Hepatocyte (in vitro differentiated cells): Measurements from ENCODE around the gene ARHGEF37. TPM values are rescaled to one million over a fixed set of nuclear protein-coding genes. Genes with fewer than 3 reads are reported as not detected.

ENCODE experiments used
- DNase-seq: peaks from one replicate; pipeline ENCODE4 v3.0.0-alpha.2; 2016; ENCODE audit warnings: low spot score
- H2AFZ ChIP-seq: fragments of 200-600 bp; sonication (generic); 2 replicates; pipeline ENCODE4 v1.6.0; 2016; ENCODE audit warnings: antibody characterized with exemption, mild to moderate bottlenecking
- H3K27ac ChIP-seq: fragments of 200-600 bp; sonication (generic); 2 replicates; pipeline ENCODE4 v1.5.1; 2016; ENCODE audit warnings: mild to moderate bottlenecking
- H3K27me3 ChIP-seq: fragments of 200-600 bp; sonication (generic); 2 replicates; pipeline ENCODE4 v1.6.1; 2016
- H3K36me3 ChIP-seq: fragments of 200-600 bp; sonication (generic); replicated peaks from 2 replicates; pipeline ENCODE4 v1.5.1; 2016; ENCODE audit warnings: low read depth; ENCODE audit not compliant: insufficient read depth
- H3K4me1 ChIP-seq: fragments of 200-600 bp; sonication (generic); 2 replicates; pipeline ENCODE4 v1.5.1; 2016; ENCODE audit warnings: mild to moderate bottlenecking, moderate library complexity; ENCODE audit not compliant: insufficient read depth
- H3K4me2 ChIP-seq: fragments of 200-600 bp; sonication (generic); 2 replicates; pipeline ENCODE4 v1.6.0; 2016
- H3K4me3 ChIP-seq: fragments of 200-600 bp; sonication (generic); 2 replicates; pipeline ENCODE4 v1.5.1; 2016; ENCODE audit warnings: mild to moderate bottlenecking
- H3K79me2 ChIP-seq: fragments of 200-600 bp; sonication (generic); 2 replicates; pipeline ENCODE4 v1.6.0; 2017; ENCODE audit warnings: mild to moderate bottlenecking
- H3K9me2 ChIP-seq: fragments of 200-600 bp; sonication (generic); replicated peaks from 2 replicates; pipeline ENCODE4 v1.6.0; 2017; ENCODE audit warnings: mild to moderate bottlenecking; ENCODE audit not compliant: insufficient read depth
- H3K9me3 ChIP-seq: fragments of 200-600 bp; sonication (generic); 2 replicates; pipeline ENCODE4 v1.5.1; 2016; ENCODE audit warnings: low read depth, mild to moderate bottlenecking
- H4K20me1 ChIP-seq: fragments of 200-600 bp; sonication (generic); 2 replicates; pipeline ENCODE4 v1.6.0; 2016; ENCODE audit warnings: mild to moderate bottlenecking; ENCODE audit not compliant: insufficient read depth, poor library complexity, severe bottlenecking
- CTCF ChIP-seq: fragments of 200-600 bp; sonication (generic); IDR thresholded peaks from 2 replicates; pipeline ENCODE4 v1.5.1; 2016; ENCODE audit warnings: antibody characterized with exemption, mild to moderate bottlenecking; ENCODE audit not compliant: poor library complexity
- EZH2 ChIP-seq: fragments of 200-600 bp; sonication (generic); IDR thresholded peaks from 2 replicates; pipeline ENCODE4 v1.6.1; 2016; ENCODE audit warnings: antibody characterized with exemption, mild to moderate bottlenecking, borderline replicate concordance
- EZH2phosphoT487 ChIP-seq: fragments of 200-600 bp; sonication (generic); IDR thresholded peaks from one replicate; pipeline ENCODE4 v1.6.1; 2018; ENCODE audit warnings: antibody characterized with exemption, mild to moderate bottlenecking, low read depth, moderate library complexity; ENCODE audit not compliant: unreplicated experiment, severe bottlenecking
- WGBS: methylation state at CpG from one replicate; pipeline ENCODE4 v1.1.6; 2016; ENCODE audit warnings: low lambda C conversion rate; ENCODE audit errors: missing lambda C conversion rate; 5-methylcytosine and 5-hydroxymethylcytosine counted together
- polyA plus RNA-seq: library from polyadenylated mRNA; unstranded; fragments of >200 nt; fragmentation: Nextera tagmentation; extraction: Ambion mirVana; gene quantifications from 2 replicates; pipeline ENCODE4 v1.2.1, GENCODE V29; 2016
- total RNA-seq: library from RNA; depleted of rRNA; stranded (reverse); fragments of >200 nt; gene quantifications from 2 replicates; pipeline ENCODE4 v1.2.3, GENCODE V29; 2014

The ARHGEF37 gene
- total and polyA plus RNA-seq, 2 experiments from 2014 or later = 2.3 to 2.9 TPM

GRCh38 chr5:149658299-149658698 lies 77.0 kb downstream of the ARHGEF37 start:
- no peak overlapping the region for H3K4me3 ChIP-seq
- no peak for DNase-seq
- no peak overlapping the region for H3K4me2 ChIP-seq
- no peaks in the 10 kb centered on the region for H3K79me2 ChIP-seq
- H3K27ac ChIP-seq = no peak overlapping the region
- H3K9me2 ChIP-seq = no peaks in the 10 kb centered on the region
- TF ChIP-seq CTCF = no peak
- TF ChIP-seq EZH2 = no peak
- TF ChIP-seq EZH2phosphoT487 = no peak
- H3K9me3 ChIP-seq = no peaks in the 10 kb centered on the region
- H4K20me1 ChIP-seq = no peaks in the 10 kb centered on the region
- H3K36me3 ChIP-seq = no peaks in the 10 kb centered on the region
- 88% methylated on average over 1 of the region's 1 CpG for WGBS
- H3K27me3 ChIP-seq = no peaks in the 10 kb centered on the region
- no peaks in the 10 kb centered on the region for H3K4me1 ChIP-seq
- H2AFZ ChIP-seq = no peak overlapping the region

GRCh38 chr5:149664083-149664482 lies 82.8 kb downstream of the ARHGEF37 start:
- Histone ChIP-seq H3K4me3 (no peak overlapping the region), H3K4me2 (no peak overlapping the region), H3K79me2 (no peaks in the 10 kb centered on the region), H3K9me3 (peaks cover 4% of the 10 kb centered on the region), H2AFZ (no peak overlapping the region), H3K36me3 (no peaks in the 10 kb centered on the region), H3K27ac (no peak overlapping the region), H3K27me3 (no peaks in the 10 kb centered on the region), H3K4me1 (no peaks in the 10 kb centered on the region), H4K20me1 (no peaks in the 10 kb centered on the region), H3K9me2 (no peaks in the 10 kb centered on the region)
- no peak for DNase-seq
- whole genome bisulfite sequencing = 60% methylated on average over 1 of the region's 1 CpG
- TF ChIP-seq CTCF = no peak

GRCh38 chr5:149664666-149665415 lies 83.5 kb downstream of the ARHGEF37 start:
- Histone ChIP-seq H3K9me2 (no peaks in the 10 kb centered on the region), H3K27ac (no peak overlapping the region), H3K4me3 (no peak overlapping the region), H3K4me1 (no peaks in the 10 kb centered on the region), H2AFZ (no peak overlapping the region), H3K4me2 (no peak overlapping the region), H3K9me3 (peaks cover 4% of the 10 kb centered on the region), H4K20me1 (no peaks in the 10 kb centered on the region), H3K79me2 (no peaks in the 10 kb centered on the region), H3K27me3 (no peaks in the 10 kb centered on the region), H3K36me3 (no peaks in the 10 kb centered on the region)
- no peak for DNase-seq
- TF ChIP-seq EZH2phosphoT487 = no peak
- TF ChIP-seq EZH2 = no peak
- no peak for TF ChIP-seq CTCF
- WGBS = 92% methylated on average over 11 of the region's 11 CpGs
